ENCODE measurements around the gene PKP2.
"Not testable (repeated sequence)": the region's sequence is repeated elsewhere in the genome, so short reads cannot be mapped to it uniquely, and the experiment has no call there.

Gene PKP2

GRCh38 chr12:32861658-32862057 lies 34.9 kb downstream of the PKP2 start:
- DNase-seq (ENCODE audit: low spot score), result not testable (repeated sequence)

- no peak for DNase-seq (ENCODE audit: low spot score)
These were observed 36.4 kb downstream of the PKP2 start for GRCh38 chr12:32860192-32860591.

GRCh38 chr12:32859389-32859788 lies 37.2 kb downstream of the PKP2 start:
- DNase-seq (ENCODE audit: low spot score), result no peak

- no peak for DNase-seq (ENCODE audit: low spot score)
These were observed 41.9 kb downstream of the PKP2 start for GRCh38 chr12:32854716-32855115.

GRCh38 chr12:32854097-32854496 lies 42.5 kb downstream of the PKP2 start:
- no peak for DNase-seq (ENCODE audit: low spot score)

GRCh38 chr12:32847287-32847686 lies 49.3 kb downstream of the PKP2 start:
- no peak for DNase-seq (ENCODE audit: low spot score)

GRCh38 chr12:32846053-32846452 lies 50.5 kb downstream of the PKP2 start:
- no peak for DNase-seq (ENCODE audit: low spot score)

- no peak for DNase-seq (ENCODE audit: low spot score)
These were observed 53.0 kb downstream of the PKP2 start for GRCh38 chr12:32843528-32844095.

GRCh38 chr12:32841061-32841460 lies 55.5 kb downstream of the PKP2 start:
- no peak for DNase-seq (ENCODE audit: low spot score)

- DNase-seq (ENCODE audit: low spot score), result no peak
These were observed 56.7 kb downstream of the PKP2 start for GRCh38 chr12:32839828-32840227.

GRCh38 chr12:32837974-32838373 lies 58.6 kb downstream of the PKP2 start:
- DNase-seq (ENCODE audit: low spot score), result no peak

- DNase-seq (ENCODE audit: low spot score), result no peak
These were observed 59.9 kb downstream of the PKP2 start for GRCh38 chr12:32836710-32837109.

GRCh38 chr12:32834122-32834521 lies 62.5 kb downstream of the PKP2 start:
- DNase-seq (ENCODE audit: low spot score), result no peak

GRCh38 chr12:32828552-32828951 lies 68.0 kb downstream of the PKP2 start:
- no peak for DNase-seq (ENCODE audit: low spot score)

- DNase-seq (ENCODE audit: low spot score), result no peak
These were observed 68.5 kb downstream of the PKP2 start for GRCh38 chr12:32828120-32828519.

GRCh38 chr12:32826807-32827412 lies 69.7 kb downstream of the PKP2 start:
- DNase-seq (ENCODE audit: low spot score), result no peak

- no peak for DNase-seq (ENCODE audit: low spot score)
These were observed 72.0 kb downstream of the PKP2 start for GRCh38 chr12:32824596-32824995.

GRCh38 chr12:32822344-32822743 lies 74.2 kb downstream of the PKP2 start:
- DNase-seq (ENCODE audit: low spot score), result no peak

- no peak for DNase-seq (ENCODE audit: low spot score)
These were observed 74.9 kb downstream of the PKP2 start for GRCh38 chr12:32821710-32822109.

GRCh38 chr12:32821293-32821692 lies 75.3 kb downstream of the PKP2 start:
- DNase-seq (ENCODE audit: low spot score), result no peak

GRCh38 chr12:32820376-32820931 lies 76.1 kb downstream of the PKP2 start:
- no peak for DNase-seq (ENCODE audit: low spot score)

GRCh38 chr12:32819424-32819823 lies 77.2 kb downstream of the PKP2 start:
- DNase-seq (ENCODE audit: low spot score), result no peak

- no peak for DNase-seq (ENCODE audit: low spot score)
These were observed 84.7 kb downstream of the PKP2 start for GRCh38 chr12:32811686-32812392.

All from AG08396 (cell line).